ENCODE data around the gene UBD. TPM values are rescaled to one million over a fixed set of nuclear protein-coding genes. Genes with fewer than 3 reads are reported as not detected.

UBD gene
- total and polyA plus RNA-seq, 9 of the 15 experiments (the other 6 are each of a cell fraction or from before 2014, with no cell fraction given) = not detected

GRCh38 chr6:29519291-29520010, 40.1 kb downstream of the UBD start (continued):
- no peak for TF ChIP-seq ZBTB40 (IDR thresholded peaks at IDR 0.05)
- no peak for TF ChIP-seq ZBTB40 (CRISPR knock-in tag; IDR thresholded peaks at IDR 0.05)
- TF ChIP-seq MEF2D (tag; conservative IDR thresholded peaks at IDR 0.05; ENCODE audit: low read depth) = no peak
- TF ChIP-seq SOX6 (IDR thresholded peaks at IDR 0.05) = no peak
